IPS DF 6.9 (cell line): ENCODE results near the gene CLDN4.

Experiments
- DNase-seq: peaks from one replicate; pipeline ENCODE4 v3.0.0-alpha.2; 2013; ENCODE audit warnings: low read depth, low spot score
- H3K27ac ChIP-seq: one replicate; pipeline ENCODE4 v1.5.1; 2013; ENCODE audit warnings: low read length, control low read depth
- H3K27me3 ChIP-seq: 2 replicates; pipeline ENCODE4 v1.6.1; 2013; ENCODE audit warnings: mild to moderate bottlenecking, low read length; ENCODE audit not compliant: control insufficient read depth, insufficient read depth
- H3K36me3 ChIP-seq: 2 replicates; pipeline ENCODE4 v1.6.1; 2013; ENCODE audit warnings: low read length; ENCODE audit not compliant: control insufficient read depth, insufficient read depth
- H3K4me1 ChIP-seq: 2 replicates; pipeline ENCODE4 v1.6.1; 2013; ENCODE audit warnings: low read length; ENCODE audit not compliant: control insufficient read depth, insufficient read depth
- H3K4me3 ChIP-seq: 2 replicates; pipeline ENCODE4 v1.5.1; 2013; ENCODE audit warnings: mild to moderate bottlenecking, low read length
- H3K9me3 ChIP-seq: 2 replicates; pipeline ENCODE4 v1.6.1; 2013; ENCODE audit warnings: low read length, inconsistent platforms; ENCODE audit not compliant: control insufficient read depth, insufficient read depth
- WGBS: extraction: QIAGEN DNeasy Blood & Tissue Kit; methylation state at CpG from one replicate; pipeline ENCODE4 v1.1.7; 2013; ENCODE audit warnings: mixed read lengths, missing lambda C conversion rate; ENCODE audit not compliant: insufficient read length, insufficient coverage; 5-methylcytosine and 5-hydroxymethylcytosine counted together

Gene CLDN4

DNA sequence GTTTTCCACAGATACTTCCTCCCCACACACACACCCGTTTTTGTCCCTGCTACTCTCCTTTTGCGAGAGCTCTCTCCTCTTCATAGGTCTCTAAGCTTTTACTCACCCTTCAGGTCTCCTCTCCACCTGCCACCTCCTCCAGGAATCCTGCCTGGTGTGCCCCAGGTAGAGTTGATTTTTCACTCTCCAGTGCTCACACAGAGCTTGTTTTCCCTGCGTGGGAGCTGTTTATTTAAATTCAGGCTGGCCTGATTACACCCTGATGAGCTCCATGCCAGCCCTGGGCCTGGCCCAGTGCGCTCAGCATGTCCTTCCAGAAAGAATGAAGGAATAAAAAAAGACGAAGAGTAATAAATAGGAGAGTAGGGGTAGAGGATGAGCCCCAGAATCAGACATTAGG, 7.5 kb upstream of the CLDN4 start:
- H3K4me3 ChIP-seq: no peak overlapping the region
- no peaks in the 10 kb centered on the region for H3K9me3 ChIP-seq
- DNase-seq: no peak
- peaks cover 7% of the 10 kb centered on the region; the same call in 1 of the 2 replicates for H3K4me1 ChIP-seq
- no CpG with 5 or more reads among the region's 5 CpGs for WGBS
- H3K36me3 ChIP-seq: no peaks in the 10 kb centered on the region
- no peaks in the 10 kb centered on the region for H3K27me3 ChIP-seq
- no peak overlapping the region for H3K27ac ChIP-seq

DNA sequence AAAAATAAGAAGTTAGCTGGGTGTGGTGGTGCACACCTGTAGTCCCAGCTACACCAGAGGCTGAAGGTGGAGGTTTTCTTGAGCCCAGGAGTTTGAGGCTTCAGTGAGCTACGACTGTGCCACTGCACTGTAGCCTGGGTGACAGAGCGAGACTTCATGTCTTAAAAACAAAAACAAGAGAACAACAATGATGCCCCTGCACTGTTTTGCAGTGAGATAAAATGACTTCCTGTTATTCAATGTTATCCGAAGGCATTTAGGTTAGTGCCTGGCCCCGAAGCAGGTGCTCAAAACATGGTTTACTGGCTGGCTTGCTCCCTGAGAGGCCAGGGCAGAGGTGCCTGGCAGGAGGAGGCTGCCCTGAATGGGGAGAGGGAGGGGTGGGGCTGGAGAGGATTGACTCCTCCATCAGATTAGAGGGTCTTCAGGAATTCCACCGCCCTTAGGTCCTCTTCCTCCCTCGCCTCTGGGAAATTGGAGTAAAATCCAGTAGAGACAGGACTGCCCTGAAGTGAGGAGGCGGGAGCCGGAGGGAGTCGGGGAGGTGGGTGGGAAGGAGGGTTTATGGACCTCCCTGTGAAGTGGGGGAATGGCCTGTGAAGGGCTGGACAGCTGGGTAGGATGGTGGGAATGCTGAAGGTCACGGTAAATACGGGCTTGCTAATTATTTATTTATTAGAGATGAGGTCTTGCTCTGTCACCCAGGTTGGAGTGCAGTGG, 6.8 kb upstream of the CLDN4 start:
- Histone ChIP-seq H3K27ac (no peak overlapping the region), H3K9me3 (no peaks in the 10 kb centered on the region), H3K27me3 (no peaks in the 10 kb centered on the region), H3K4me3 (no peak overlapping the region), H3K36me3 (no peaks in the 10 kb centered on the region), H3K4me1 (peaks cover 8% of the 10 kb centered on the region; the same call in 1 of the 2 replicates)
- DNase-seq: no peak
- no CpG with 5 or more reads among the region's 11 CpGs for WGBS

GRCh38 chr7:73824986-73825385, 5.8 kb upstream of the CLDN4 start:
- H3K27me3 ChIP-seq: no peaks in the 10 kb centered on the region
- H3K9me3 ChIP-seq: no peaks in the 10 kb centered on the region
- no peak overlapping the region for H3K27ac ChIP-seq
- no peak for DNase-seq
- H3K4me1 ChIP-seq: peaks cover 15% of the 10 kb centered on the region; the same call in 1 of the 2 replicates
- H3K36me3 ChIP-seq: no peaks in the 10 kb centered on the region
- no peak overlapping the region for H3K4me3 ChIP-seq
- no CpG with 5 or more reads among the region's 9 CpGs for WGBS

GRCh38 chr7:73827567-73828106, 3.2 kb upstream of the CLDN4 start:
- WGBS: no CpG with 5 or more reads among the region's 11 CpGs

GRCh38 chr7:73828107-73828803, 2.5 kb upstream of the CLDN4 start:
- DNase-seq: no peak
- peaks cover 20% of the 10 kb centered on the region; the same call in 1 of the 2 replicates for H3K4me1 ChIP-seq
- H3K27me3 ChIP-seq: no peaks in the 10 kb centered on the region
- H3K9me3 ChIP-seq: no peaks in the 10 kb centered on the region
- no peak overlapping the region for H3K27ac ChIP-seq
- H3K4me3 ChIP-seq: no peak overlapping the region
- no peaks in the 10 kb centered on the region for H3K36me3 ChIP-seq
- no CpG with 5 or more reads among the region's 14 CpGs for WGBS

More at GRCh38 chr7:73827567-73828106, 3.2 kb upstream of the CLDN4 start:
- DNase-seq: no peak
- no peaks in the 10 kb centered on the region for H3K9me3 ChIP-seq
- H3K27ac ChIP-seq: no peak overlapping the region
- H3K36me3 ChIP-seq: no peaks in the 10 kb centered on the region
- H3K4me3 ChIP-seq: no peak overlapping the region
- peaks cover 19% of the 10 kb centered on the region; the same call in 1 of the 2 replicates for H3K4me1 ChIP-seq
- no peaks in the 10 kb centered on the region for H3K27me3 ChIP-seq

DNA sequence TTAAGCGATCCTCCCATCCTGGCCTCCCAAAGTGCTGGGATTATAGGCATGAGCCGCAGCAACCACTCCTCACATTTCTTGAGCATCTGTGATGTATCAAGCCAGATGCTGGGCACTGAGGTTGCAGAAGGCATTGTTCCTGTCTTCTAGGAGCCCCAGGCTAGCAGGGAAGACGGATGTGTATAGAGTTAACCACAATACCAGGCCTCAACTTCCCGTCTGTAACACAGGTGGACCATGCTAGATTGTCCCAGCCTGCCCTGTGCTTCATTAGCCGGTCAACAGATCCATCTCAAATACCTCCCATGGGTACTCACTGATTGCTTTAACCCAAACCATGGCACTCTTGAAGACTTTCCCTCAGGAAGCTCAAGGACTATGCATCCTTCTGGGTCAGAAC, 1.8 kb upstream of the CLDN4 start:
- no peak overlapping the region for H3K27ac ChIP-seq
- H3K4me3 ChIP-seq: no peak overlapping the region
- no peaks in the 10 kb centered on the region for H3K9me3 ChIP-seq
- WGBS: no CpG with 5 or more reads among the region's 5 CpGs
- H3K27me3 ChIP-seq: no peaks in the 10 kb centered on the region
- no peaks in the 10 kb centered on the region for H3K36me3 ChIP-seq
- H3K4me1 ChIP-seq: peaks cover 22% of the 10 kb centered on the region
- no peak for DNase-seq

DNA sequence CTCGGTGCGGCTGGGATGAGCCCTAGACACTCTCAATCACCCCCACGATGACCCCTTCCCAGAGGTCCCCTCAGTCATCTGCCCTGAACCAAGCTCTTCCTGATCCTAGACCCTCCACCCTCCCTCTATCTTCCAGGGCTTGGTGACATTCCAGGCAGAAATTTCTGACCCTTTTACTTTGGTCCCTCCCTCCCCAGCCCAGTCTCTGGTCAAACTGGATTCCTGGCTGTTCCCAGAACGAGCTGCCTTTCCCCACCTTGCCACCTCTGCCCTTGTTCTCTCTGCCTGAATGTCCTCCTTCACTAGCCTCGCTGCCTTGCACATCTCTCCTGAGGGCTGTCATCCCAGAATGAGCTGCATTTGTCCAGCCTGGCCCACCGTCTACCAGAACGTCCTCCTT, 1.3 kb upstream of the CLDN4 start:
- DNase-seq: no peak
- Histone ChIP-seq H3K4me3 (no peak overlapping the region), H3K36me3 (no peaks in the 10 kb centered on the region), H3K27ac (no peak overlapping the region), H3K4me1 (peaks cover 22% of the 10 kb centered on the region), H3K27me3 (no peaks in the 10 kb centered on the region), H3K9me3 (no peaks in the 10 kb centered on the region)
- WGBS: no CpG with 5 or more reads among the region's 7 CpGs

- no CpG with 5 or more reads among the region's 13 CpGs for WGBS
- Histone ChIP-seq H3K4me1 (peaks cover 22% of the 10 kb centered on the region), H3K27me3 (no peaks in the 10 kb centered on the region), H3K4me3 (no peak overlapping the region), H3K9me3 (no peaks in the 10 kb centered on the region), H3K27ac (no peak overlapping the region), H3K36me3 (no peaks in the 10 kb centered on the region)
- no peak for DNase-seq
Measured at GRCh38 chr7:73829921-73830680, 695 bp upstream of the CLDN4 start.

DNA sequence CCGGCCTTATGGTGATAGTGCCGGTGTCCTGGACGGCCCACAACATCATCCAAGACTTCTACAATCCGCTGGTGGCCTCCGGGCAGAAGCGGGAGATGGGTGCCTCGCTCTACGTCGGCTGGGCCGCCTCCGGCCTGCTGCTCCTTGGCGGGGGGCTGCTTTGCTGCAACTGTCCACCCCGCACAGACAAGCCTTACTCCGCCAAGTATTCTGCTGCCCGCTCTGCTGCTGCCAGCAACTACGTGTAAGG, 713 bp downstream of the CLDN4 start:
- DNase-seq: no peak
- Histone ChIP-seq H3K4me1 (peaks cover 22% of the 10 kb centered on the region), H3K9me3 (no peaks in the 10 kb centered on the region), H3K27ac (no peak overlapping the region), H3K4me3 (peak overlapping the region; percentile 43; the same call in 1 of the 2 replicates), H3K36me3 (no peaks in the 10 kb centered on the region), H3K27me3 (no peaks in the 10 kb centered on the region)
- no CpG with 5 or more reads among the region's 16 CpGs for WGBS

GRCh38 chr7:73831834-73832651, 1.2 kb downstream of the CLDN4 start:
- Histone ChIP-seq H3K4me3 (peak overlapping the region; percentile 43; the same call in 1 of the 2 replicates), H3K4me1 (peaks cover 22% of the 10 kb centered on the region), H3K9me3 (no peaks in the 10 kb centered on the region), H3K36me3 (no peaks in the 10 kb centered on the region), H3K27ac (no peak overlapping the region), H3K27me3 (no peaks in the 10 kb centered on the region)
- WGBS: no CpG with 5 or more reads among the region's 16 CpGs
- no peak for DNase-seq
